GM08714 (cell line): ENCODE data around the gene JPH4.
"Not testable (repeated sequence)": the region's sequence is repeated elsewhere in the genome, so short reads cannot be mapped to it uniquely, and the experiment has no call there.

ENCODE experiments used
- H3K4me3 ChIP-seq: fragments of 200-500 bp; sonication (Bioruptor generic); 2 replicates; pipeline ENCODE4 v1.5.1; 2014; ENCODE audit warnings: mild to moderate bottlenecking, low read length, inconsistent platforms
- ZNF274 ChIP-seq: IDR thresholded peaks from 2 replicates; pipeline ENCODE4 v1.6.1; 2012; ENCODE audit warnings: mild to moderate bottlenecking, low read depth, low read length

Gene JPH4

DNA sequence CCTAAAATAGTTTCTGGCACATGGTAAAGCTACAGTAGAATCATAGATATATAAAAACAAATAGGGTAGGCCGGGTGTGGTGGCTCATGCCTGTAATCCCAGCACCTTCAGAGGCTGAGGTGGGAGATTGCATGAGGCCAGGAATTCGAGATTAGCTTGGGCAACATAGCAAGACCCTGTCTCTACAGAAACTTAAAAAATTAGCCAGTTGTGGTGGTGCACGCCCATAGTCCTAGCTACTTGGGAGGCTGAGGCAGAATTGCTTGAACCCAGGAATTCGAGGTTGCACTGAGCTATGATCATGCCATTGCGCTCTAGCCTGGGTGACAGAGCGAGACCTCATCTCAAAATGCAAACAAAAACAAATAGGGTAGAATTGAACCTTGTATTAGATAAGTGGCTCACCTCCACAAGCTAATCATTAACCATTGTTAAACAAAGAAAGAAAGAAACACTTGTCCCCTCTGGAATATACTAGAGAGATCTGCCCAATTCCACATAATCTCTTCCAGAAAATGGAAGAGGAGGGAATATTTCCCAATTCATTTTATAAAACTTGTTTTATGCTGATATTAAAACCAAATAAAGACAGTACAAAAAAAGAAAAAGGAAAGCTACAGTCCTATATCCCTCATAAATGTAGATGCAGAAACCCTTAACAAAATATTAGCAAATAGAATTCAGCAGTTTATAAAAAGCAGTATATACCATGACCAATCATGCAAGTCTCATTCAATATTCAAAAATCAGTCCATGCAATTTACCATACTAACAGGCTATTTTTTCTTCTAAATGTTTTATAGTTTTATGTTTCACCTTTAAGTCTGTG is 34.9 kb upstream of the JPH4 start:
- TF ChIP-seq ZNF274: no peak
- H3K4me3 ChIP-seq: no peak overlapping the region

DNA sequence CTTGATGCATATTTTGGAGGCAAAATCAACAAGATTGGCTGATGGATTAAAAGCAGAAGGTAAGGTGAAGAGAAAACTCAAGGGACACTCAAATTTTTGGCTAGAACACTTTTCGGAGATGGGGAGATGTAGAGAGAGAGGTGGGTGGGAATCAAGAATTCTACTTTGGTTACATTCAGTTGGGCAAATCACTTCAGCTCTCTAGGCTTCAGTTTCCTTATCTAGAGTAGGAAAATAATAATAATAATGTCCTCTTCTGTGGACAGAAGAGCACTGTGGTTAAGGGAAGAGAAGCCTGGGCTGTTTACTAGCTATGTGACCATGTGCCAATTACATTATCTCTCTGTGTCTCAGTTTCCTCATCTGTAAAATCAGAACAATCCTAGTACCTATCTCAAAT is 34.2 kb upstream of the JPH4 start:
- no peak overlapping the region for H3K4me3 ChIP-seq
- TF ChIP-seq ZNF274: no peak

GRCh38 chr14:23612354-23612732 is 33.8 kb upstream of the JPH4 start:
- no peak overlapping the region for H3K4me3 ChIP-seq
- no peak for TF ChIP-seq ZNF274

GRCh38 chr14:23610815-23611289 is 32.3 kb upstream of the JPH4 start:
- TF ChIP-seq ZNF274: no peak
- H3K4me3 ChIP-seq: no peak overlapping the region

DNA sequence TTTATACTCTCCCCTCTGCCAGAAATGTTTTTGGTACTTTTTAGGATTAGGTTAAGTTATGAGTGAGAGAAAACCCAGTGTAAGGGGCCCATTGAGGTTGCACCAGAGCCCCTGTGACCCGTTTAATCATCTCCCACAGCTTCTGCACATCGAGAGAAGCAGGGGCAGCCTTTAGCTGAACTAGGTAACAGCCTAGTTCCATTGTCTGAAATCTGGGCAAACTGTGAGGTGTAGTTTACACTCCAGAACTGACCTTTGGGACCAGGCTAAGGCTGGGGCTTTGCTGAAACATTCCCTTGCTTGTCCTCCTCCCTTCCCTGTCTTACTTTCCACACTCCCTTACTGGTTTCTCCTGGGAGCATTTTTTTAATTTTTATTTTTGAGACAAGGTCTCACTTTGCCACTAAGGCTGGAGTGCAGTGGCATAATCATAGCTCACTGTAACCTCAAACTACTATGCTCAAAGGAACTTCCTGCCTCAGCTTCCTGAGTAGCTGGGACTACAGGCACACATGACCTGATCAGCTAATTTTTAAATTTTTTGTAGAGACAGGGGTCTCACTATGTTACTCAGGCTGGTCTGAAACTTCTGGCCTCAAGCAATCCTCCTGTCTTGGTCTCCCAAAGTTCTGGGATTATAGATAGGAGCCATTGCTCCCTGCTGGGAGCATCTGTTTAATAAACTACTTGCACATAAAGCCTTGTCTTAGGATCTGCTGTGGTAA is 31.7 kb upstream of the JPH4 start:
- TF ChIP-seq ZNF274: no peak
- H3K4me3 ChIP-seq: no peak overlapping the region

DNA sequence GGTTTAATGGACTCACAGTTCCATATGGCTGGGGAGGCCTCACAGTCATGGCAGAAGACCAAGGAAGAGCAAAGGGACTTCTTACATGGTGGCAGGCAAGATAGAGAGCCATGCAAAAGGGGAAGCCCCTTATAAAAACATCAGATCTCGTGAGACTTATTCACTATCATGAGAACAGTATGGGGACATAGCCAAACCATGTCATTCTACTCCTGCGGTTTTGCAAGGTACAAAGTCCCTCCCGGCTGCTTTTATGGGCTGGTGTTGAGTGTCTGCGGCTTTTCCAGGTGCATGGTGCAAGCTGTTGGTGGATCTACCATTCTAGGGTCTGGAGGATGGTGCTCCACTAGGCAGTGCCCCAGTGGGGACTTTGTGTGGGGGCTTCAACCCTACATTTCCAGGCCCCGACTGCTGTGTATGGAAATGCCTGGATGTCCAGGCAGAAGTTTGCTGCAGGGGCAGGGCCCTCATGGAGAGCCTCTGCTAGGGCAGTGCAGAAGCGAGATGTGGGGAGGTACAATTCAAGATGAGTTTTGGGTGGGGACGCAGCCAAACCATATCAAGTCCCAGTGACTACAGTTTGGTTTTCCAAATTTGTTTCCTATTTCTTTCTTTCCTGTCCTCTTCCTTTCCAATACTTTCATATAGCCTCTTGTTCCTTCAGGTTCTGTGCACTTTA is 31.0 kb upstream of the JPH4 start:
- not testable (repeated sequence) for H3K4me3 ChIP-seq

- no peak for TF ChIP-seq ZNF274
- H3K4me3 ChIP-seq: no peak overlapping the region
Measured at GRCh38 chr14:23609001-23609400, 30.4 kb upstream of the JPH4 start.

GRCh38 chr14:23608454-23608853 is 29.9 kb upstream of the JPH4 start:
- TF ChIP-seq ZNF274: no peak
- H3K4me3 ChIP-seq: no peak overlapping the region

GRCh38 chr14:23605931-23606585 is 27.5 kb upstream of the JPH4 start:
- no peak for TF ChIP-seq ZNF274
- H3K4me3 ChIP-seq: no peak overlapping the region; the same call in 1 of the 2 replicates

GRCh38 chr14:23604675-23605170 is 26.1 kb upstream of the JPH4 start:
- no peak for TF ChIP-seq ZNF274

GRCh38 chr14:23604148-23604547 is 25.6 kb upstream of the JPH4 start:
- no peak overlapping the region for H3K4me3 ChIP-seq
- TF ChIP-seq ZNF274: no peak

More at GRCh38 chr14:23604675-23605170, 26.1 kb upstream of the JPH4 start:
- no peak overlapping the region for H3K4me3 ChIP-seq

DNA sequence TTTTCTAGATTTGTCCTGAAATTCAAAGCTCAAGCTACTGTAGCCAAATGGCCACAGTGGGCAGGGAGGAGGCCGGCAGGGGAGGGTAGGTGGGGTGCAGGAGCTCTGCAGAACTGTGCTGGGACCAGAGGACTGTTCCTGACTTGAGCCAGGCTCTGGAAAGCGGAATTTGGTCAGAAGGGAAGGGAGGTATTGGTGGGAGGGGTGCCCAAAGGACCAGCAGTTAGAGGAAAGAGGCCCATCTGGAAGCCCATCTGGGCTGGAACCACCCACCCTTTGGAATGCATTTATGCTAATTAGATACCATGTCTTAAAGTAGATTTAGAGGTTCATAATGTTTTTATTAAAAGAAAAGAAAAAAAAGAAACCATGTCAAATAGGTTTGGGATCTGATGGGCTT is 24.5 kb upstream of the JPH4 start:
- H3K4me3 ChIP-seq: no peak overlapping the region
- no peak for TF ChIP-seq ZNF274

GRCh38 chr14:23602181-23603095 is 23.8 kb upstream of the JPH4 start:
- no peak overlapping the region for H3K4me3 ChIP-seq
- no peak for TF ChIP-seq ZNF274
